IMR-90 (cell line): ENCODE results near the gene SCFD1. TPM values are rescaled to one million over a fixed set of nuclear protein-coding genes. Genes with fewer than 3 reads are reported as not detected.

ENCODE experiments used
- ATAC-seq: fragments of 200-7000 bp; cut with Tn5 transposase; 2 replicates; pipeline ENCODE4 v1.9.1; 2020; ENCODE audit warnings: low read depth, mild to moderate bottlenecking, moderate library complexity
- BruUV-seq: library from RNA; stranded (reverse); fragments of 400-500 nt; replicated peaks from 2 replicates; lab custom pipeline; 2021; lab: Mats Ljungman, UMichigan
- CTCF ChIA-PET: fragments of 300-600 bp; formaldehyde crosslinking; extraction: SDS; loops from one replicate; lab custom pipeline; 2021; ENCODE audit warnings: antibody characterized with exemption; lab: Yijun Ruan, JAX
- POLR2A ChIA-PET: fragments of 300-600 bp; sonication (Branson Sonifier 250); formaldehyde crosslinking; loops from one replicate; lab custom pipeline; 2022; ENCODE audit warnings: antibody characterized with exemption; ENCODE audit not compliant: unreplicated experiment; lab: Charles Lee
- DNase-seq: peaks from one replicate; pipeline ENCODE4 v3.0.0; 2013
- H2AFZ ChIP-seq: replicated peaks from 2 replicates; pipeline ENCODE3; 2013; ENCODE audit warnings: low read length, mild to moderate bottlenecking; ENCODE audit not compliant: poor library complexity
- H2AK5ac ChIP-seq: 2 replicates; pipeline ENCODE4 v1.6.1; 2013; ENCODE audit warnings: low read depth, low read length, inconsistent platforms
- H2AK9ac ChIP-seq: replicated peaks from 2 replicates; pipeline ENCODE3; 2013; ENCODE audit warnings: mild to moderate bottlenecking, low read depth, low read length, moderate library complexity; ENCODE audit not compliant: poor library complexity
- H2BK120ac ChIP-seq: 2 replicates; pipeline ENCODE4 v1.6.1; 2013; ENCODE audit warnings: low read depth, low read length, inconsistent platforms
- H2BK15ac ChIP-seq: 3 replicates; pipeline ENCODE4 v1.6.1; 2013; ENCODE audit warnings: low read depth, low read length, inconsistent platforms
- H2BK20ac ChIP-seq: 2 replicates; pipeline ENCODE4 v1.6.1; 2013; ENCODE audit warnings: low read depth, mild to moderate bottlenecking, inconsistent platforms, low read length, moderate library complexity
- H2BK5ac ChIP-seq: 2 replicates; pipeline ENCODE4 v1.6.1; 2013; ENCODE audit warnings: mild to moderate bottlenecking, low read depth, low read length, inconsistent platforms; ENCODE audit not compliant: poor library complexity, severe bottlenecking
- H3K14ac ChIP-seq: replicated peaks from 2 replicates; pipeline ENCODE4 v1.6.1; 2013; ENCODE audit warnings: low read depth, low read length, inconsistent platforms
- H3K18ac ChIP-seq: 2 replicates; pipeline ENCODE4 v1.6.1; 2013; ENCODE audit warnings: low read depth, low read length, control low read depth
- H3K23ac ChIP-seq: 2 replicates; pipeline ENCODE4 v1.6.1; 2013; ENCODE audit warnings: low read depth, low read length, inconsistent platforms
- H3K27ac ChIP-seq: 2 replicates; pipeline ENCODE4 v1.5.1; 2013; ENCODE audit warnings: mild to moderate bottlenecking, control low read depth, low read length; ENCODE audit not compliant: insufficient read depth
- H3K27me3 ChIP-seq: 2 replicates; pipeline ENCODE4 v1.6.1; 2013; ENCODE audit warnings: low read length; ENCODE audit not compliant: control insufficient read depth, insufficient read depth
- H3K36me3 ChIP-seq: 2 replicates; pipeline ENCODE4 v1.6.1; 2013; ENCODE audit warnings: low read length, mixed read lengths; ENCODE audit not compliant: control insufficient read depth, insufficient read depth
- H3K4ac ChIP-seq: 2 replicates; pipeline ENCODE4 v1.6.1; 2013; ENCODE audit warnings: low read depth, low read length, inconsistent platforms
- H3K4me1 ChIP-seq: 2 replicates; pipeline ENCODE4 v1.6.1; 2013; ENCODE audit warnings: low read length, mixed read lengths; ENCODE audit not compliant: control insufficient read depth, insufficient read depth
- H3K4me2 ChIP-seq: 2 replicates; pipeline ENCODE4 v1.6.1; 2013; ENCODE audit warnings: low read depth, mild to moderate bottlenecking, control low read depth, low read length, moderate library complexity
- H3K4me3 ChIP-seq: 2 replicates; pipeline ENCODE4 v1.5.1; 2013; ENCODE audit warnings: low read depth, mild to moderate bottlenecking, control low read depth, low read length, moderate library complexity; ENCODE audit not compliant: insufficient read depth
- H3K56ac ChIP-seq: 2 replicates; pipeline ENCODE4 v1.6.1; 2013; ENCODE audit warnings: low read length, inconsistent platforms; ENCODE audit not compliant: insufficient read depth; ENCODE audit errors: extremely low read depth
- H3K79me1 ChIP-seq, 2 experiments: 2 replicates each; pipeline ENCODE4 v1.6.1; 2013; ENCODE audit warnings: low read length in 2 of 2, inconsistent platforms in 1 of 2, low read depth in 1 of 2
- H3K9ac ChIP-seq: 2 replicates; pipeline ENCODE4 v1.6.1; 2013; ENCODE audit warnings: low read depth, low read length, control low read depth
- H3K9me1 ChIP-seq: 2 replicates; pipeline ENCODE4 v1.6.1; 2013; ENCODE audit warnings: low read length, inconsistent platforms; ENCODE audit not compliant: insufficient read depth
- H3K9me3 ChIP-seq: 2 replicates; pipeline ENCODE4 v1.6.1; 2013; ENCODE audit warnings: low read length; ENCODE audit not compliant: control insufficient read depth, insufficient read depth
- H4K20me1 ChIP-seq: 2 replicates; pipeline ENCODE4 v1.6.1; 2013; ENCODE audit warnings: low read length, inconsistent platforms; ENCODE audit not compliant: insufficient read depth
- H4K5ac ChIP-seq: 2 replicates; pipeline ENCODE4 v1.6.1; 2013; ENCODE audit warnings: mild to moderate bottlenecking, low read depth, low read length, control low read depth
- H4K8ac ChIP-seq, 2 experiments: 2 replicates each; pipeline ENCODE4 v1.6.1; 2013; ENCODE audit warnings: low read depth in 2 of 2, low read length in 2 of 2, control low read depth in 1 of 2, inconsistent platforms in 1 of 2
- H4K91ac ChIP-seq: 2 replicates; pipeline ENCODE4 v1.6.1; 2013; ENCODE audit warnings: low read depth, low read length, inconsistent platforms; ENCODE audit not compliant: insufficient read depth
- BHLHE40 ChIP-seq: fragments of 150-350 bp; IDR thresholded peaks from 2 replicates; pipeline ENCODE4 v1.6.1; 2016; ENCODE audit warnings: mild to moderate bottlenecking, low read depth, low read length
- CEBPB ChIP-seq: IDR thresholded peaks from 2 replicates; pipeline ENCODE4 v1.6.1; 2012; ENCODE audit warnings: low read depth, low read length, improper control_type of control experiment
- FOS ChIP-seq: fragments of 150-350 bp; IDR thresholded peaks from 2 replicates; pipeline ENCODE4 v1.6.1; 2016; ENCODE audit warnings: low read depth, low read length
- MAZ ChIP-seq: IDR thresholded peaks from 2 replicates; pipeline ENCODE4 v1.6.1; 2012; ENCODE audit warnings: low read depth, mild to moderate bottlenecking, low read length, improper control_type of control experiment, moderate library complexity, borderline replicate concordance
- MXI1 ChIP-seq: IDR thresholded peaks from 2 replicates; pipeline ENCODE4 v1.6.1; 2012; ENCODE audit warnings: low read depth, mild to moderate bottlenecking, low read length, moderate library complexity, borderline replicate concordance
- NFE2L2 ChIP-seq: fragments of 150-350 bp; IDR thresholded peaks from 2 replicates; pipeline ENCODE4 v1.6.1; 2016; ENCODE audit warnings: low read depth, mild to moderate bottlenecking, low read length
- POLR2A ChIP-seq: IDR thresholded peaks from 2 replicates; pipeline ENCODE4 v1.6.1; 2012; ENCODE audit warnings: mild to moderate bottlenecking, low read depth, low read length
- RAD21 ChIP-seq: IDR thresholded peaks from 2 replicates; pipeline ENCODE4 v1.6.1; 2012; ENCODE audit warnings: low read length, improper control_type of control experiment
- RCOR1 ChIP-seq: IDR thresholded peaks from 2 replicates; pipeline ENCODE4 v1.6.1; 2012; ENCODE audit warnings: mild to moderate bottlenecking, low read length, improper control_type of control experiment; ENCODE audit not compliant: insufficient replicate concordance
- RFX5 ChIP-seq: IDR thresholded peaks from 2 replicates; pipeline ENCODE4 v1.8.0; 2012; ENCODE audit warnings: low read depth, mild to moderate bottlenecking, low read length, moderate library complexity
- WGBS, 2 experiments: methylation state at CpG; one replicate each; pipeline versions ENCODE4 v1.1.5 to v1.1.7; 2013; ENCODE audit warnings: missing lambda C conversion rate in 2 of 2; ENCODE audit not compliant: insufficient read length in 1 of 2; ENCODE audit errors: extremely low coverage in 2 of 2; 5-methylcytosine and 5-hydroxymethylcytosine counted together
- dilution Hi-C: fragments of 300-500 bp; cut with HindIII; formaldehyde crosslinking; loops from one replicate; pipeline ENCODE4 v1.14.3; 2018; ENCODE audit warnings: low sequenced_read_pairs; ENCODE audit not compliant: unreplicated experiment
- in situ Hi-C: fragments of 300-500 bp; cut with MboI; formaldehyde crosslinking; loops from 3 replicates; pipeline ENCODE4 v1.14.3; 2019; ENCODE audit warnings: low sequenced_read_pairs, inconsistent platforms, mixed read lengths
- intact Hi-C: fragments of 100-400 bp; cut with micrococcal nuclease; formaldehyde crosslinking; loops from 2 replicates; pipeline ENCODE4 v1.10.0; 2022
- polyA plus RNA-seq, 3 experiments: library from polyadenylated mRNA; depleted of rRNA; stranded (reverse); fragments of >200 nt; gene quantifications; 2 replicates each; pipeline ENCODE4 v1.2.3, GENCODE V29; 2012; ENCODE audit warnings: low replicate concordance in 1 of 3
- total RNA-seq: library from RNA; depleted of rRNA; stranded (reverse); fragments of >200 nt; gene quantifications from 2 replicates; pipeline ENCODE4 v1.2.3, GENCODE V29; 2012
- TF ChIP-seq, protein P1 (sequence below): conservative IDR thresholded peaks from 2 replicates; pipeline ENCODE4 v1.5.1; 2012; ENCODE audit warnings: mild to moderate bottlenecking, low read depth, low read length, improper control_type of control experiment
- TF ChIP-seq, protein P2 (sequence below): fragments of 150-350 bp; IDR thresholded peaks from 2 replicates; pipeline ENCODE4 v1.6.1; 2017; ENCODE audit warnings: mild to moderate bottlenecking, antibody characterized with exemption, low read length, low read depth
- TF ChIP-seq, protein P3 (sequence below): fragments of 150-350 bp; IDR thresholded peaks from 2 replicates; pipeline ENCODE4 v1.6.1; 2016; ENCODE audit warnings: low read depth, mild to moderate bottlenecking, low read length, moderate library complexity, borderline replicate concordance

SCFD1 gene
- total and polyA plus RNA-seq, 2 of the 4 experiments (the other 2 are of a cell fraction): 51.4 to 74.0 TPM

DNA sequence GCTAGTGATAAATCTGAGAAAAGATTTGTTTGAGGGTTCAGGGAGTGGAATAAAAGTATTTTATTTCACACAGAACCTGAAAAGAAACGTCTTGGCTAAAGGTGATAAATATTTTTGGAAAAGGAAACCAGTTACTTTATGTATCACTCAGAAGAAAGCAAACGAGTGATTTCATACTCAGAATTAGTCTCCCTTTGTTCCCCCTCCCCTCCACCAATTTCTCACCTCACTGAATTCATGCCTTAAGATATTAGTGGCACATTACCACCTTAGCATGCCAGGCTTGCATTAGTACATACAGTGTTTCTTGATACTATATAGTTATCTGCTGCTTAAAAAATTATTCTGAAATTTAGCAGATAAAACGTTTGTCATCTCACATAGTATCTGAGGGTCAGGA is 35.0 kb upstream of the SCFD1 start:
- CTCF ChIA-PET: no interaction called here
- TF ChIP-seq RCOR1 (no peak), FOS (no peak), BHLHE40 (no peak), RFX5 (no peak), NFE2L2 (no peak), MXI1 (no peak), CEBPB (no peak), POLR2A (no peak), MAZ (no peak), RAD21 (no peak)
- TF ChIP-seq, protein P1, sequence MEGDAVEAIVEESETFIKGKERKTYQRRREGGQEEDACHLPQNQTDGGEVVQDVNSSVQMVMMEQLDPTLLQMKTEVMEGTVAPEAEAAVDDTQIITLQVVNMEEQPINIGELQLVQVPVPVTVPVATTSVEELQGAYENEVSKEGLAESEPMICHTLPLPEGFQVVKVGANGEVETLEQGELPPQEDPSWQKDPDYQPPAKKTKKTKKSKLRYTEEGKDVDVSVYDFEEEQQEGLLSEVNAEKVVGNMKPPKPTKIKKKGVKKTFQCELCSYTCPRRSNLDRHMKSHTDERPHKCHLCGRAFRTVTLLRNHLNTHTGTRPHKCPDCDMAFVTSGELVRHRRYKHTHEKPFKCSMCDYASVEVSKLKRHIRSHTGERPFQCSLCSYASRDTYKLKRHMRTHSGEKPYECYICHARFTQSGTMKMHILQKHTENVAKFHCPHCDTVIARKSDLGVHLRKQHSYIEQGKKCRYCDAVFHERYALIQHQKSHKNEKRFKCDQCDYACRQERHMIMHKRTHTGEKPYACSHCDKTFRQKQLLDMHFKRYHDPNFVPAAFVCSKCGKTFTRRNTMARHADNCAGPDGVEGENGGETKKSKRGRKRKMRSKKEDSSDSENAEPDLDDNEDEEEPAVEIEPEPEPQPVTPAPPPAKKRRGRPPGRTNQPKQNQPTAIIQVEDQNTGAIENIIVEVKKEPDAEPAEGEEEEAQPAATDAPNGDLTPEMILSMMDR: no peak
- TF ChIP-seq, protein P2, sequence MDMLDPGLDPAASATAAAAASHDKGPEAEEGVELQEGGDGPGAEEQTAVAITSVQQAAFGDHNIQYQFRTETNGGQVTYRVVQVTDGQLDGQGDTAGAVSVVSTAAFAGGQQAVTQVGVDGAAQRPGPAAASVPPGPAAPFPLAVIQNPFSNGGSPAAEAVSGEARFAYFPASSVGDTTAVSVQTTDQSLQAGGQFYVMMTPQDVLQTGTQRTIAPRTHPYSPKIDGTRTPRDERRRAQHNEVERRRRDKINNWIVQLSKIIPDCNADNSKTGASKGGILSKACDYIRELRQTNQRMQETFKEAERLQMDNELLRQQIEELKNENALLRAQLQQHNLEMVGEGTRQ: no peak
- TF ChIP-seq, protein P3, sequence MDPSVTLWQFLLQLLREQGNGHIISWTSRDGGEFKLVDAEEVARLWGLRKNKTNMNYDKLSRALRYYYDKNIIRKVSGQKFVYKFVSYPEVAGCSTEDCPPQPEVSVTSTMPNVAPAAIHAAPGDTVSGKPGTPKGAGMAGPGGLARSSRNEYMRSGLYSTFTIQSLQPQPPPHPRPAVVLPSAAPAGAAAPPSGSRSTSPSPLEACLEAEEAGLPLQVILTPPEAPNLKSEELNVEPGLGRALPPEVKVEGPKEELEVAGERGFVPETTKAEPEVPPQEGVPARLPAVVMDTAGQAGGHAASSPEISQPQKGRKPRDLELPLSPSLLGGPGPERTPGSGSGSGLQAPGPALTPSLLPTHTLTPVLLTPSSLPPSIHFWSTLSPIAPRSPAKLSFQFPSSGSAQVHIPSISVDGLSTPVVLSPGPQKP: no peak
- Histone ChIP-seq H3K23ac (no peak overlapping the region), H2AK9ac (no peak overlapping the region), H3K27ac (no peak overlapping the region), H3K56ac (no peak overlapping the region), H3K9me3 (no peaks in the 10 kb centered on the region), H3K4me1 (peaks cover 2% of the 10 kb centered on the region; the same call in 1 of the 2 replicates), H4K8ac (no peak overlapping the region), H3K79me1 (peaks cover 42 to 44% of the 10 kb centered on the region in 2 experiments), H3K4me2 (no peak overlapping the region), H2BK5ac (no peak overlapping the region), H2BK15ac (no peak overlapping the region), H3K18ac (no peak overlapping the region), H4K91ac (no peak overlapping the region), H4K5ac (no peak overlapping the region), H2BK120ac (no peak overlapping the region), H2BK20ac (no peak overlapping the region), H3K9ac (no peak overlapping the region), H3K14ac (0 out of 2 replicates have a peak overlapping the region, but pooled peaks have one; percentile 7), H3K9me1 (peaks cover 3% of the 10 kb centered on the region), H2AK5ac (no peak overlapping the region), H3K4ac (no peak overlapping the region), H3K27me3 (no peaks in the 10 kb centered on the region), H3K4me3 (no peak overlapping the region), H2AFZ (no peak overlapping the region), H4K20me1 (no peaks in the 10 kb centered on the region), H3K36me3 (peaks cover 2% of the 10 kb centered on the region; the same call in 1 of the 2 replicates)
- POLR2A ChIA-PET: no interaction called here
- BruUV-seq: no TSS peak
- no CpG with 5 or more reads among the region's 3 CpGs for WGBS, 2 experiments
- dilution Hi-C loops: no loop called here
- ATAC-seq: no peak
- in situ Hi-C loops: no loop called here
- intact Hi-C loops: no loop called here
- DNase-seq: no peak
